ENCODE data around the gene ASB1.

DNA sequence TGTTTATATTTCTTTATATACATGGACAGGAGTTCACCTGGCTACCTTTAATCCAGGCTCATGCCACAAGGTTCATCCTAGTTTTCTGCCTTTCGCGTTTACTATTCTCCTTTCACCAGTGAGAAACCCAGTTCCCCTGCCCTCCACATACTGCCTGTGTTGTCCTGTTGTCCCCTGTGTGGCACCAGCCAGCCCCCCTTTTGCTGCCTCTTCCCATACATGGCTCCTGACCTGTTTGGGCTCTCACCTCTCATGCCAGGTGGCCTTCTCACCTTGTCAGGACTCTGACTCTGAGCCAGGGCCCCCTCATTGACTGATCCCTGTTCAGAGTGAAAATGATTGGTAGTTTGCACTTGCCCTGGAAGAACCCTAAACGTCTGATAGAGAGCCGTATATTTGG, 13.6 kb downstream of the ASB1 start:
- TF ChIP-seq ZFP3 (CRISPR knock-in tag; IDR thresholded peaks at IDR 0.05) (no peak), ZC3H10 (CRISPR knock-in tag; IDR thresholded peaks at IDR 0.05) (no peak), ARNTL (CRISPR knock-in tag; IDR thresholded peaks at IDR 0.05; ENCODE audit: borderline replicate concordance, low read depth) (no peak), PATZ1 (CRISPR knock-in tag; IDR thresholded peaks at IDR 0.05; ENCODE audit: borderline replicate concordance) (no peak), ZNF8 (CRISPR knock-in tag; IDR thresholded peaks at IDR 0.05) (no peak), ZFP30 (CRISPR knock-in tag; IDR thresholded peaks at IDR 0.05) (no peak), RARB (CRISPR knock-in tag; IDR thresholded peaks at IDR 0.05) (no peak), BACH2 (CRISPR knock-in tag; IDR thresholded peaks at IDR 0.05; ENCODE audit: borderline replicate concordance) (no peak), TOX (CRISPR knock-in tag; IDR thresholded peaks at IDR 0.05; ENCODE audit: borderline replicate concordance) (no peak), ZNF70 (CRISPR knock-in tag; IDR thresholded peaks at IDR 0.05) (no peak)
- TF ChIP-seq, protein P1, sequence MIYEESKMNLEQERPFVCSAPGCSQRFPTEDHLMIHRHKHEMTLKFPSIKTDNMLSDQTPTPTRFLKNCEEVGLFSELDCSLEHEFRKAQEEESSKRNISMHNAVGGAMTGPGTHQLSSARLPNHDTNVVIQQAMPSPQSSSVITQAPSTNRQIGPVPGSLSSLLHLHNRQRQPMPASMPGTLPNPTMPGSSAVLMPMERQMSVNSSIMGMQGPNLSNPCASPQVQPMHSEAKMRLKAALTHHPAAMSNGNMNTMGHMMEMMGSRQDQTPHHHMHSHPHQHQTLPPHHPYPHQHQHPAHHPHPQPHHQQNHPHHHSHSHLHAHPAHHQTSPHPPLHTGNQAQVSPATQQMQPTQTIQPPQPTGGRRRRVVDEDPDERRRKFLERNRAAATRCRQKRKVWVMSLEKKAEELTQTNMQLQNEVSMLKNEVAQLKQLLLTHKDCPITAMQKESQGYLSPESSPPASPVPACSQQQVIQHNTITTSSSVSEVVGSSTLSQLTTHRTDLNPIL (CRISPR knock-in tag; IDR thresholded peaks at IDR 0.05; ENCODE audit: low read depth), result no peak
- TF ChIP-seq, protein P2, sequence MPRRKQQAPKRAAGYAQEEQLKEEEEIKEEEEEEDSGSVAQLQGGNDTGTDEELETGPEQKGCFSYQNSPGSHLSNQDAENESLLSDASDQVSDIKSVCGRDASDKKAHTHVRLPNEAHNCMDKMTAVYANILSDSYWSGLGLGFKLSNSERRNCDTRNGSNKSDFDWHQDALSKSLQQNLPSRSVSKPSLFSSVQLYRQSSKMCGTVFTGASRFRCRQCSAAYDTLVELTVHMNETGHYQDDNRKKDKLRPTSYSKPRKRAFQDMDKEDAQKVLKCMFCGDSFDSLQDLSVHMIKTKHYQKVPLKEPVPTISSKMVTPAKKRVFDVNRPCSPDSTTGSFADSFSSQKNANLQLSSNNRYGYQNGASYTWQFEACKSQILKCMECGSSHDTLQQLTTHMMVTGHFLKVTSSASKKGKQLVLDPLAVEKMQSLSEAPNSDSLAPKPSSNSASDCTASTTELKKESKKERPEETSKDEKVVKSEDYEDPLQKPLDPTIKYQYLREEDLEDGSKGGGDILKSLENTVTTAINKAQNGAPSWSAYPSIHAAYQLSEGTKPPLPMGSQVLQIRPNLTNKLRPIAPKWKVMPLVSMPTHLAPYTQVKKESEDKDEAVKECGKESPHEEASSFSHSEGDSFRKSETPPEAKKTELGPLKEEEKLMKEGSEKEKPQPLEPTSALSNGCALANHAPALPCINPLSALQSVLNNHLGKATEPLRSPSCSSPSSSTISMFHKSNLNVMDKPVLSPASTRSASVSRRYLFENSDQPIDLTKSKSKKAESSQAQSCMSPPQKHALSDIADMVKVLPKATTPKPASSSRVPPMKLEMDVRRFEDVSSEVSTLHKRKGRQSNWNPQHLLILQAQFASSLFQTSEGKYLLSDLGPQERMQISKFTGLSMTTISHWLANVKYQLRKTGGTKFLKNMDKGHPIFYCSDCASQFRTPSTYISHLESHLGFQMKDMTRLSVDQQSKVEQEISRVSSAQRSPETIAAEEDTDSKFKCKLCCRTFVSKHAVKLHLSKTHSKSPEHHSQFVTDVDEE (CRISPR knock-in tag; IDR thresholded peaks at IDR 0.05), result no peak
